NCI-H748 (cell line): Measurements from ENCODE around the gene ATP6V0E2.
A peak's percentile ranks its signal among the peaks of the same experiment; 100 is the strongest.

Experiments used
- DNase-seq: peaks from one replicate; lab custom pipeline; 2025; ENCODE audit not compliant: unreplicated experiment; lab: John Stamatoyannopoulos, UW

Gene ATP6V0E2

GRCh38 chr7:149838224-149838991 lies 35.4 kb upstream of the ATP6V0E2 start, which contains the start of gene ZNF862:
Gene ZNF862, plus strand, starts transcription at chr7:149838375. Its CDS starts 237 bp downstream, at chr7:149838612.
- peak; percentile 99 for DNase-seq

DNA sequence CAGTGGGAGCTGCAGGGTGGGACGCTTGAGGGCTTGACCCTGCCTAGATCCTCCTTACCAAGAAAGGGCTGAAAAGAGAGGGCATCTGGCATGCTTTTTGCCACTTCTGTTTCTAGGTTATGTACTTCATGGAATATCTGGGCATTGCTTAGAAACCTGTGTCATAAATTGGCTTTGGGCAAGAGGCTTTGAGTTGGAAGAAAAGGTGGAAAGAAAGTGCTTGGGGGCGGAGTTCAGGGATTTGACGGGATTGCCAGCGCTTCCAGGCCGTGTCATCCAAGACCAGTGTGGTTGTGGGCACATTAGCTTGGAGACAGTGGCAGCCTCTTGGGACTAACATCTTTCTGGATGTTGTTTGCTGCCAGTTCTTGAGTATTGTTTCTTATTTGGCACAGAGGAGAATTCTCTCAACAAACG lies 34.8 kb upstream of the ATP6V0E2 start:
- peak; percentile 47 for DNase-seq

- DNase-seq = no peak
These were observed 33.8 kb upstream of the ATP6V0E2 start for GRCh38 chr7:149839933-149840332.

- DNase-seq = no peak
These were observed 30.2 kb upstream of the ATP6V0E2 start for GRCh38 chr7:149843566-149843965.

DNA sequence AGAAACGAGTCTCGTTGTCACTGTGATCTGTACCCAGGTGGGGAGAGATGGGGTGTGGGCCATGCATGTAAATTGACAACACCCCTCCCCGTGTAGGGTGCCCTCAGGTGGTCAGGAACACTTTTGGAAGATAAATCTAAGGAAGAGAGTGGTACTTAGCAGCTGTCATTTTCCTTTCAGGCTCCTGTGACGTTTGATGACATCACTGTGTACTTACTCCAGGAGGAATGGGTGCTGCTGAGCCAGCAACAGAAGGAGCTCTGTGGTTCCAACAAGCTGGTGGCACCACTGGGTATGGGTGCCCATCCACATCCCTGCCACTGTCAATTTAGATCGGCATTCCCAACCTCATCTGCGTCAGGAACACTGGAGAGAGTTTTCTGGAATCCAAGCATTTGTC lies 29.3 kb upstream of the ATP6V0E2 start:
- no peak for DNase-seq

- no peak for DNase-seq
These were observed 28.4 kb upstream of the ATP6V0E2 start for GRCh38 chr7:149845257-149845980.

DNA sequence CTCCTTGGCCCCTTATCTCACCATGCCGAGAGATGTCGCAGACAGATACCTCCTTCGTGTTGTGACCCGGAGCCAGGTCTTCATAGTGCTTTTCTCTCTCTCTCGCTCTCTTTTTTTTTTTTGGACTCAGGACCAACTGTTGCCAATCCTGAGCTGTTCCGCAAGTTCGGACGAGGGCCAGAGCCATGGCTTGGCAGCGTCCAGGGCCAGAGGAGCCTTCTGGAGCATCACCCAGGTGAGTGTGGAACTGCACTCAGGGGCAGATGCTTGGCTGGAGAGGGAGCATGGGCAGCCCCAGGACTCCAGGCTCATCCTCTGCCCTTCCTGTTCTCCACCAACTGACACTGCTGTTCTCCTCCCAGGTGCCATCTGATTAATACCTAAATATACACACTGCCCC lies 27.7 kb upstream of the ATP6V0E2 start:
- DNase-seq = no peak

DNA sequence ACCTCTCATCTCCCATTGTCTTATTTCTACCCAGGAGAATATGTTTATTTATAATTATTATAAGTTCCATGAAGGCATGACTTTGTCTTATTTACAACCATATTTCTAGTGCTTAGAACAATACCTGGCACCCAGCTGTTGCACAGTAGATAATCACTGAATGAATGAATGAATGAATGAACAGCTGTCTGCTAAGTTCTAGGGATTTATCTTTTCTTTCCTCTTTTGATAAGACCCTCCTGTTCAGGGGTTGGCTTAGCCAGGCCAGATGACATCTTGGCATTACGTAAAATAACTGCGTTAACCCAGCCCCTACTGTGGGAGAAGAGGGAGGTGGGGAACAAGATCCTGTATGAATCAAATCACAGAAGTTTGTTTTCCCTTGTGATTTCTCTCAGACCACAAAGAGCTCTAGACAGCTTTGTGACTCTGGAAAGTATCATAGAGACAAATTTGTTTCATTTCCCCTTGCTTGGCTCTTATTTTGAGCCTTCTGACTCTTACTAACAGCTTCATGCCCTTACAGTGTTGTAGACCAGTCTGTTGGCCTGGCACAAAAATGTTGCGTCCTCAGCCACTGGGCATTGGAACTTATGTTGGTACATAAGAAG lies 27.2 kb upstream of the ATP6V0E2 start:
- no peak for DNase-seq

- no peak for DNase-seq
These were observed 24.6 kb upstream of the ATP6V0E2 start for GRCh38 chr7:149849174-149849573.

GRCh38 chr7:149850007-149850594 lies 23.7 kb upstream of the ATP6V0E2 start:
- no peak for DNase-seq

GRCh38 chr7:149850716-149851115 lies 23.1 kb upstream of the ATP6V0E2 start:
- no peak for DNase-seq

GRCh38 chr7:149851449-149851848 lies 22.3 kb upstream of the ATP6V0E2 start:
- DNase-seq = no peak

DNA sequence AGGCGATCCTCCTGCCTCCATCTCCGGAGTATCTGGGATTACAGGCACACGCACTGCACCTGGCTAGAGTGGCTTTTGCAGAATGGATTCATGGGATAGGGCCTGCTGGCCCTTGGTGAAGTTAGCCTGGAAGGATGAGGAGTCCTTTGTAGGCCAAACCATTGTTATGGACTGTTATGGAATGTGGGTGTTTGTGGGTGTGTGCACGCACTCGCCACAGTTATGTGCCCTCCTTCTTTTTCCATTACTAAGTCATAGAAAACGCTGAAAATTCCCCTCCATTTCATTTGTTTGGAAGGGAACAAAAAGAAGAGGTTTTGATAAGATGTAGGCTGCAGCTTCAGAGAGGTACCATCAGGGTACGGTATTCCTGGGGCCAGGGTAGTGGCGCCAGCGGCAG lies 20.6 kb upstream of the ATP6V0E2 start:
- no peak for DNase-seq

GRCh38 chr7:149854611-149855360 lies 19.0 kb upstream of the ATP6V0E2 start:
- DNase-seq = peak; percentile 77

GRCh38 chr7:149855361-149856305 lies 18.1 kb upstream of the ATP6V0E2 start:
- no peak for DNase-seq

GRCh38 chr7:149856583-149856982 lies 17.2 kb upstream of the ATP6V0E2 start:
- DNase-seq = no peak

DNA sequence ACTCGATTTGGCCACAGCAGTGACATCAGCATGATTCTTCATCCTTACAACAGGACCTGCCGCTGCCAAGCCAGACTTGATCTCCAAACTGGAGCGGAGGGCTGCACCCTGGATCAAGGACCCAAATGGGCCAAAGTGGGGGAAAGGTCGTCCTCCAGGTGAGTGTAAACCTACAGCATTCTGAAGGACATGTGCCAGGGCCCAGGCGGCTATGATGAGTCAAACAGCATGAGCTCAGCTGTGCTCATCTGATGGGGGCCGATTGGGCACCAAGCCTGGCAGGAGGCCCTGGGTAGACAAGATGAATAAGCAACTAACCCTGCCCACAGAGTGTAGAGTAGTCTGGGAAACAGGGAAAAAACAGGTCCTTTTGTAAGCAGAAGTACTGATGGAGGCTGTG lies 14.4 kb upstream of the ATP6V0E2 start:
- no peak for DNase-seq

DNA sequence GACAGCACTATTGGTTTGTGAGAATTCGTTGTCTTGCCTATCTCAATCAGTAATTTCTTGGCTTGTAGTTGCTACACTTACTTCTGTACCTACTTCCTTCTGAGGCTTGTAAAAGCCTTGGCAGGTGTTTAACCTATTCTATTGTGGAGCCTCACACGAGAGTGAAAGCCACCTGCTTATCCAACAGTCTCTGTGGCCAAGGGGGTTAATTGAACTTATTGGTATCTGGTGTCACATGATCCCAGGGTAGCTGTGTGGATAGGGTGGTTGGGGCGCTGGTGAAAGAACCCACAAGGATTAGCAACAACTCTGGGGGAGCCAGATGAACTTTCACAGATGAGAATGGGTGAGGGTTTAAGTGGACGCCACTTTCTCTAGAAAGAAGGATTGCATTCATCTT lies 13.9 kb upstream of the ATP6V0E2 start:
- no peak for DNase-seq

DNA sequence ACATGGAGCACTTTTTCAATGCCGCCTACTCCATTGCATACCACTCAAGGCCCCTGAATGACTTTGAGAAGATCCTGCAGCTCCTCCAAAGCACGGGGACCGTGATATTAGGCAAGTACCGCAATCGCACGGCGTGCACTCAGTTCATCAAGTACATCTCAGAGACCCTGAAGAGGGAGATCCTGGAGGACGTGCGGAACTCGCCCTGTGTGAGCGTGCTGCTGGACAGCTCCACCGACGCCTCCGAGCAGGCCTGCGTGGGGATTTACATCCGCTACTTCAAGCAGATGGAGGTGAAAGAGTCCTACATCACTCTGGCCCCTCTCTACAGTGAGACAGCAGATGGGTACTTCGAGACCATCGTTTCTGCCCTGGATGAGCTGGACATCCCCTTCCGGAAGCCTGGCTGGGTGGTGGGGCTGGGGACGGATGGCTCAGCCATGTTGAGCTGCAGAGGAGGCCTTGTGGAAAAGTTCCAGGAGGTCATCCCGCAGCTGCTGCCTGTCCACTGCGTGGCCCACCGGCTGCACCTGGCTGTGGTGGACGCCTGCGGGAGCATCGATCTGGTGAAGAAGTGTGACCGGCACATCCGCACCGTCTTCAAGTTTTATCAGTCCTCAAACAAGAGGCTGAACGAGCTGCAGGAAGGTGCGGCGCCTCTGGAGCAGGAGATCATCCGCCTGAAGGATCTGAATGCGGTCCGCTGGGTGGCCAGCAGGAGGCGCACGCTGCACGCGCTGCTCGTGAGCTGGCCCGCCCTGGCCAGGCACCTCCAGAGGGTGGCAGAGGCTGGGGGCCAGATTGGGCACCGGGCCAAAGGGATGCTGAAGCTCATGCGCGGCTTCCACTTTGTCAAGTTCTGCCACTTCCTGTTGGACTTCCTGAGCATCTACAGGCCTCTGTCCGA lies 12.7 kb upstream of the ATP6V0E2 start:
- no peak for DNase-seq
